Astrocyte (in vitro differentiated cells and primary cell): ENCODE measurements around the gene CISD3.

ENCODE experiments used
- CTCF ChIP-seq: IDR thresholded peaks from 2 replicates; pipeline ENCODE4 v1.5.1; 2011; ENCODE audit warnings: low read depth, mild to moderate bottlenecking, inconsistent platforms, low read length, moderate library complexity; ENCODE audit not compliant: insufficient read depth
- EZH2 ChIP-seq: IDR thresholded peaks from 2 replicates; pipeline ENCODE4 v1.6.1; 2012; ENCODE audit warnings: mild to moderate bottlenecking, low read length, inconsistent platforms; ENCODE audit not compliant: insufficient read depth

- no peak for TF ChIP-seq CTCF
- TF ChIP-seq EZH2: no peak
Observed at GRCh38 chr17:38719943-38720641, 10.0 kb upstream of the CISD3 start.
